ENCODE data around the gene SMU1.
"Not testable (repeated sequence)": the region's sequence is repeated elsewhere in the genome, so short reads cannot be mapped to it uniquely, and the experiment has no call there.

Gene SMU1

GRCh38 chr9:33023661-33024060 is 52.8 kb downstream of the SMU1 start:
- FAIRE-seq (no peak), DNase-seq (ENCODE audit: insufficient read length, low spot score) (no peak)
- TF ChIP-seq TAF1 (IDR thresholded peaks at IDR 0.05; ENCODE audit: low read depth, low read length): no peak

GRCh38 chr9:33022755-33023154 is 53.7 kb downstream of the SMU1 start:
- DNase-seq (ENCODE audit: insufficient read length, low spot score): no peak
- FAIRE-seq: no peak
- no peak for TF ChIP-seq TAF1 (IDR thresholded peaks at IDR 0.05; ENCODE audit: low read depth, low read length)

- no peak for TF ChIP-seq POLR2AphosphoS5 (IDR thresholded peaks at IDR 0.05; ENCODE audit: low read depth, low read length)
- no peak for TF ChIP-seq PAX5 (IDR thresholded peaks at IDR 0.05; ENCODE audit: insufficient read depth, low read length, severe bottlenecking)
- DNase-seq (ENCODE audit: insufficient read length, low spot score) (no peak), FAIRE-seq (no peak)
Measured at GRCh38 chr9:33022303-33022702, 54.2 kb downstream of the SMU1 start.

- FAIRE-seq (no peak), DNase-seq (ENCODE audit: insufficient read length, low spot score) (no peak)
- TF ChIP-seq POLR2A (IDR thresholded peaks at IDR 0.05; ENCODE audit: low read depth, low read length) (no peak), TAF1 (IDR thresholded peaks at IDR 0.05; ENCODE audit: low read depth, low read length) (no peak), PAX5 (IDR thresholded peaks at IDR 0.05; ENCODE audit: insufficient read depth, low read length, severe bottlenecking) (no peak)
Measured at GRCh38 chr9:33019797-33020196, 56.7 kb downstream of the SMU1 start.

- no peak for TF ChIP-seq POLR2AphosphoS5 (IDR thresholded peaks at IDR 0.05; ENCODE audit: low read depth, low read length)
- TF ChIP-seq SPI1 (IDR thresholded peaks at IDR 0.05; ENCODE audit: low read depth, low read length): no peak
- TF ChIP-seq TAF1 (IDR thresholded peaks at IDR 0.05; ENCODE audit: low read depth, low read length): no peak
- no peak for TF ChIP-seq POLR2A (IDR thresholded peaks at IDR 0.05; ENCODE audit: low read depth, low read length)
- TF ChIP-seq PAX5 (IDR thresholded peaks at IDR 0.05; ENCODE audit: insufficient read depth, low read length, severe bottlenecking): no peak
- no peak for TF ChIP-seq POU2F2 (IDR thresholded peaks at IDR 0.05; ENCODE audit: low read depth, low read length)
- no peak for DNase-seq (ENCODE audit: insufficient read length, low spot score)
- FAIRE-seq: no peak
Measured at GRCh38 chr9:33017283-33018041, 59.0 kb downstream of the SMU1 start.

GRCh38 chr9:33014665-33015014 is 61.8 kb downstream of the SMU1 start:
- FAIRE-seq: peak; percentile 23

GRCh38 chr9:33013962-33014664 is 62.4 kb downstream of the SMU1 start:
- no peak for FAIRE-seq
- no peak for TF ChIP-seq PAX5 (IDR thresholded peaks at IDR 0.05; ENCODE audit: insufficient read depth, low read length, severe bottlenecking)
- no peak for TF ChIP-seq POU2F2 (IDR thresholded peaks at IDR 0.05; ENCODE audit: low read depth, low read length)
- TF ChIP-seq POLR2AphosphoS5 (IDR thresholded peaks at IDR 0.05; ENCODE audit: low read depth, low read length): no peak
- TF ChIP-seq POLR2A (IDR thresholded peaks at IDR 0.05; ENCODE audit: low read depth, low read length): no peak
- TF ChIP-seq TAF1 (IDR thresholded peaks at IDR 0.05; ENCODE audit: low read depth, low read length): no peak
- no peak for TF ChIP-seq SPI1 (IDR thresholded peaks at IDR 0.05; ENCODE audit: low read depth, low read length)

More at GRCh38 chr9:33014665-33015014, 61.8 kb downstream of the SMU1 start:
- TF ChIP-seq PAX5 (IDR thresholded peaks at IDR 0.05; ENCODE audit: insufficient read depth, low read length, severe bottlenecking): no peak
- DNase-seq (ENCODE audit: insufficient read length, low spot score): no peak

GRCh38 chr9:33012328-33013069 is 64.0 kb downstream of the SMU1 start:
- TF ChIP-seq TAF1 (IDR thresholded peaks at IDR 0.05; ENCODE audit: low read depth, low read length) (no peak), POU2F2 (IDR thresholded peaks at IDR 0.05; ENCODE audit: low read depth, low read length) (no peak), SPI1 (IDR thresholded peaks at IDR 0.05; ENCODE audit: low read depth, low read length) (no peak), POLR2A (IDR thresholded peaks at IDR 0.05; ENCODE audit: low read depth, low read length) (no peak), PAX5 (IDR thresholded peaks at IDR 0.05; ENCODE audit: insufficient read depth, low read length, severe bottlenecking) (no peak), POLR2AphosphoS5 (IDR thresholded peaks at IDR 0.05; ENCODE audit: low read depth, low read length) (no peak)
- DNase-seq (ENCODE audit: insufficient read length, low spot score): no peak
- FAIRE-seq: no peak

More at GRCh38 chr9:33013962-33014664, 62.4 kb downstream of the SMU1 start:
- DNase-seq (ENCODE audit: insufficient read length, low spot score): no peak

- no peak for TF ChIP-seq POU2F2 (IDR thresholded peaks at IDR 0.05; ENCODE audit: low read depth, low read length)
- TF ChIP-seq POLR2AphosphoS5 (IDR thresholded peaks at IDR 0.05; ENCODE audit: low read depth, low read length): no peak
- no peak for TF ChIP-seq POLR2A (IDR thresholded peaks at IDR 0.05; ENCODE audit: low read depth, low read length)
- TF ChIP-seq SPI1 (IDR thresholded peaks at IDR 0.05; ENCODE audit: low read depth, low read length): no peak
- TF ChIP-seq TAF1 (IDR thresholded peaks at IDR 0.05; ENCODE audit: low read depth, low read length): no peak
- DNase-seq (ENCODE audit: insufficient read length, low spot score) (no peak), FAIRE-seq (peak; percentile 16)
Measured at GRCh38 chr9:33011831-33012230, 64.6 kb downstream of the SMU1 start.

- no peak for FAIRE-seq
- TF ChIP-seq POLR2AphosphoS5 (IDR thresholded peaks at IDR 0.05; ENCODE audit: low read depth, low read length): no peak
- no peak for TF ChIP-seq TAF1 (IDR thresholded peaks at IDR 0.05; ENCODE audit: low read depth, low read length)
- TF ChIP-seq POLR2A (IDR thresholded peaks at IDR 0.05; ENCODE audit: low read depth, low read length): no peak
- no peak for TF ChIP-seq SPI1 (IDR thresholded peaks at IDR 0.05; ENCODE audit: low read depth, low read length)
- no peak for TF ChIP-seq PAX5 (IDR thresholded peaks at IDR 0.05; ENCODE audit: insufficient read depth, low read length, severe bottlenecking)
- no peak for TF ChIP-seq POU2F2 (IDR thresholded peaks at IDR 0.05; ENCODE audit: low read depth, low read length)
- DNase-seq (ENCODE audit: insufficient read length, low spot score): no peak
Measured at GRCh38 chr9:33007755-33008154, 68.7 kb downstream of the SMU1 start.

GRCh38 chr9:33005335-33005734 is 71.1 kb downstream of the SMU1 start:
- FAIRE-seq; DNase-seq (ENCODE audit: insufficient read length, low spot score): not testable (repeated sequence)

GRCh38 chr9:33000682-33001055 is 75.8 kb downstream of the SMU1 start:
- FAIRE-seq; DNase-seq (ENCODE audit: insufficient read length, low spot score): not testable (repeated sequence)
